Bronchial epithelial cell (primary cell): ENCODE measurements around the gene AVL9. TPM values are rescaled to one million over a fixed set of nuclear protein-coding genes. Genes with fewer than 3 reads are reported as not detected.

Source experiments
- DNase-seq: peaks from one replicate; pipeline ENCODE4 v3.0.0-alpha.2; 2010; ENCODE audit warnings: low read depth
- FAIRE-seq: peaks from 2 replicates; lab custom pipeline; 2011; peaks lifted over from hg19 to GRCh38; lab: Jason Lieb, UNC
- H3K27me3 ChIP-seq: 2 replicates; pipeline ENCODE4 v1.5.1; 2011; ENCODE audit warnings: low read length; ENCODE audit not compliant: control insufficient read depth, insufficient read depth
- H3K36me3 ChIP-seq: 2 replicates; pipeline ENCODE4 v1.5.1; 2011; ENCODE audit warnings: low read length; ENCODE audit not compliant: control insufficient read depth, insufficient read depth
- H3K4me3 ChIP-seq: 2 replicates; pipeline ENCODE4 v1.5.1; 2011; ENCODE audit warnings: mild to moderate bottlenecking, low read depth, low read length, control low read depth
- total RNA-seq: library from RNA; depleted of rRNA; stranded (reverse); fragments of >200 nt; gene quantifications from 2 replicates; pipeline ENCODE4 v1.2.1, GENCODE V29; 2014
- TF ChIP-seq, protein P1 (sequence below): IDR thresholded peaks from 2 replicates; pipeline ENCODE4 v1.5.1; 2011; ENCODE audit warnings: mild to moderate bottlenecking, moderate library complexity, low read length, control low read depth, inconsistent platforms; ENCODE audit not compliant: insufficient read depth, severe bottlenecking

The AVL9 gene
- 32.5 and 34.0 TPM in 2 replicates for total RNA-seq

DNA sequence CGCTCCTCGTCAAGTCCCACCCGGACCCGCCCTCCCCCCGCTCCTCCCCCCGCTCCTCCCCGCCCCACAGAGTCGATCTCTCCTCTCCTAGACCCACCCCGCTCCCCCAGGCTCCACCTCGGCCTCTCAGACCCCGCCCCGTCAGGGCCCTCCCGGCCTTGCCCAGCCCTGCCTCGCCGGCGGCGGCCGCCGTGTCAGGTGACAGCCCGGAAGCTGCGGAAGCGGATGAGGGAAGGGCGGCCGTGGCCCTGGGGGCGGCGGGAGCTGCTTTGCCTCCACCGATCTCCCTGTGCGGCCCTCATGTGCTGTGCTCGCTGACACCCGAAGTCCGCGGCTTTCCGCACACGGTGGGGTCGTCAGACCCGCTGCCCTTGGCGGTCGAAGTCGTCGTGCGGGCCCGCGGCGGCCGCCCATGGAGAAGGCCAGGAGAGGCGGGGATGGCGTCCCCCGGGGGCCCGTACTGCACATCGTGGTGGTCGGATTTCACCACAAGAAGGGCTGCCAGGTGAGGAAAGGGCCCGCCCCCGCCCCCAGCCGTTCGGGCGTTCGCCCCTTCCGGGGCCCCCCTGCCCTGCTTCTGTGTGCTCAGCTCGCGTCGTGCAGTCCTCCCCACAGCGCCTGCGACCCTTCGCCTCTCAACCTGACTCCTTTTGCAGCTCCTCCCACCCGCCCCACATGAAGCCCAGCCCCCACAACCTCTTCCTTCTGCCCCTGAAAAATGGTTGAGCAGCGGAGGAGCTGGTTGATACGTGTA is at the start of gene AVL9:
TSS of gene AVL9 (plus strand) at position 192 of the 754 bp plus-strand sequence. CDS start at position 413, 221 bp downstream.
- Histone ChIP-seq H3K4me3 (peak within 1 kb of the TSS; percentile 95), H3K36me3 (no peaks in the 10 kb centered on the region), H3K27me3 (no peaks in the 10 kb centered on the region)
- DNase-seq (peak; percentile 82), FAIRE-seq (no peak)
- TF ChIP-seq, protein P1, sequence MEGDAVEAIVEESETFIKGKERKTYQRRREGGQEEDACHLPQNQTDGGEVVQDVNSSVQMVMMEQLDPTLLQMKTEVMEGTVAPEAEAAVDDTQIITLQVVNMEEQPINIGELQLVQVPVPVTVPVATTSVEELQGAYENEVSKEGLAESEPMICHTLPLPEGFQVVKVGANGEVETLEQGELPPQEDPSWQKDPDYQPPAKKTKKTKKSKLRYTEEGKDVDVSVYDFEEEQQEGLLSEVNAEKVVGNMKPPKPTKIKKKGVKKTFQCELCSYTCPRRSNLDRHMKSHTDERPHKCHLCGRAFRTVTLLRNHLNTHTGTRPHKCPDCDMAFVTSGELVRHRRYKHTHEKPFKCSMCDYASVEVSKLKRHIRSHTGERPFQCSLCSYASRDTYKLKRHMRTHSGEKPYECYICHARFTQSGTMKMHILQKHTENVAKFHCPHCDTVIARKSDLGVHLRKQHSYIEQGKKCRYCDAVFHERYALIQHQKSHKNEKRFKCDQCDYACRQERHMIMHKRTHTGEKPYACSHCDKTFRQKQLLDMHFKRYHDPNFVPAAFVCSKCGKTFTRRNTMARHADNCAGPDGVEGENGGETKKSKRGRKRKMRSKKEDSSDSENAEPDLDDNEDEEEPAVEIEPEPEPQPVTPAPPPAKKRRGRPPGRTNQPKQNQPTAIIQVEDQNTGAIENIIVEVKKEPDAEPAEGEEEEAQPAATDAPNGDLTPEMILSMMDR = no peak

DNA sequence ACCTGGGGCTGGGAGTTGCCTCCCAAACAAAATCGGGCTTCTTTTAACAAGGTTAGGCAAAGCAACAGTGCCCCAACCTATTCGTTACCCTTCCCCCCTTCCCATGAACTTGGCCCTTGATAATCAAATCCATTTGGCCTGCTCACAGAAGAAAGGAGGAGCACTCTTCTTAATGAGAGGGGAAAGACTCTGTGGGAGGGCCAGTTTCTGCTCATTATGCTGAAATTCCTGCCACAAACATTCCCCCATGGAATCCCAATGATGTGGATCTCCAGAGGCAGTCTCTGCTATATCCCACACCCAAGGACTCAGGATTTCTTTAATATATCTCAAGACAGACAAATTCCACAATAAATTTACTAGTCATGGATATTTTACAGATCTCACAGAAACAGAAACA is 48.1 kb upstream of the AVL9 start:
- TF ChIP-seq, protein P1 = no peak
- H3K4me3 ChIP-seq = no peak overlapping the region
- H3K27me3 ChIP-seq = no peaks in the 10 kb centered on the region
- DNase-seq (no peak), FAIRE-seq (no peak)
- no peaks in the 10 kb centered on the region for H3K36me3 ChIP-seq

DNA sequence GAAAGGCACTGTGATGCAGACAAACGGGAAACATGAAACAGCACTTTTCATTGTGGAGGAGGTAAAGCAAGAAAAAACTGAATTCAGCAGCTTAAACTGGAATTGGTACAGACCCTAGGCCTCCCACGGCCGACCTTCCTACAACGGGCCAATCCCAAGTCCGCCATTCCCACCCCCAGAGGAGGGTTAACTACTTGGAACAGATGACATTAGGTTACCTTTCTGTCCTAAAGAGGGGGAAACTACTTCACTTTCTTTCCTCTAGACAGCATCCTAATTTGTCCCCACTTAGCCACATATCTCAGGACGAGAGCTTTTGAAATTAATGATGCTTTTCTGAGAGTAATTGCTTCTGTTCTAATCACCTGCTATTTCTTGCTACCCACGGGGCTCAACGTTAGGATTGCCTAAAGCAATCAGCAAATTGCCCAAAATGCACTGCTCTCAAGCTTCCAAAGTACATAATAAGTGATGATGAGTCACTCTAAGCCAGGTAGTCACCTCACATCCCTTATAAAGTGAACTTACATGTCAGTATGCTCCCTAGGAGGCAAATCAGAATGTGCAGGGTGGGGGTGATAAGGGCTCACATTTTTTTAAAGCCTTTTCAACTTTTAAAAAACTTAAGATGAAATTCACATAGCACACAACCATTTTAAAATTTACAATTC is 41.8 kb upstream of the AVL9 start:
- H3K27me3 ChIP-seq = no peaks in the 10 kb centered on the region
- DNase-seq (peak; percentile 78), FAIRE-seq (no peak)
- TF ChIP-seq, protein P1 = no peak
- H3K4me3 ChIP-seq = no peak overlapping the region
- H3K36me3 ChIP-seq = no peaks in the 10 kb centered on the region

DNA sequence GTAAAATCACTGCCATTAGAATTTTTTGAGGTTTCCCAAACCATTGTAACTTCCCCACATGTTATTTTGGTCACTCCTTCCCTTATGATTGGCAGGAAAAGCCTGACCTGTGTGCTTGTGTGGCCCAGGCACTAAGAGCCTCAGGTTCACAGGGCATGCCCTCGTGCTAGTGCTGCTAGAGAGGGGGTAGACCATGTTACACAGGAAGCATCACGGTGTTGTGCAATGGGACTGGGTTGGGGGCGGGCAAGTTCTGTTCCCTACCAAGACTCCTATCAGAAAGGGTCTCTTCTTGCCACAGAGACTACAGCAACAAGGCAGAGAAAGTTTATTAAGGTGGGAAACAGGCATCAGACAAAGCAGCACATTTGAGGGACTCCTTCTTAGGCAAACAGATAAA is 37.3 kb upstream of the AVL9 start:
- peak; percentile 64 for FAIRE-seq
- TF ChIP-seq, protein P1 = no peak
- no peak for DNase-seq

DNA sequence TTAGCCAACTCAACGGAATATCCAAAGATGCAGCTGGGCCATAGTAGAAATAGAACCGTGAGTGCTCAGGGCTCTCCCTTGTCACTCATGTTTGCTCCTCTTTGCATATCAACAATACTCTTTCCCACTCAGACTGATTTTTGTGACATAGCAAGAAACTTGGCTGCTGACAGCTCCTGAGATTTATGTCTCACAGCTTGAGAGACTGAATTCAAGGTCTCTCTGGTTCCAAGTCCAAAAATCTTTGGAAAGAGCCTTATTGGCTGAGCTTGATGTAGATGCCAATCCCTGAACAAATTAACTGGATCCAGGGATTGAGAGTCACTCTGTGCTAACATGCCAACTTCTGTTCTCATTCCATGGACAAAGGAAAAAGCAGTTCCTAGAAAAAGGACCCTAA is 35.5 kb upstream of the AVL9 start:
- DNase-seq (no peak), FAIRE-seq (no peak)
- H3K27me3 ChIP-seq = no peaks in the 10 kb centered on the region
- H3K4me3 ChIP-seq = no peak overlapping the region
- H3K36me3 ChIP-seq = no peaks in the 10 kb centered on the region
- TF ChIP-seq, protein P1 = no peak

More for the DNA sequence above, 37.3 kb upstream of the AVL9 start:
- H3K4me3 ChIP-seq = no peak overlapping the region
- no peaks in the 10 kb centered on the region for H3K36me3 ChIP-seq
- no peaks in the 10 kb centered on the region for H3K27me3 ChIP-seq
